ENCODE data around the gene IFT57.

DNA sequence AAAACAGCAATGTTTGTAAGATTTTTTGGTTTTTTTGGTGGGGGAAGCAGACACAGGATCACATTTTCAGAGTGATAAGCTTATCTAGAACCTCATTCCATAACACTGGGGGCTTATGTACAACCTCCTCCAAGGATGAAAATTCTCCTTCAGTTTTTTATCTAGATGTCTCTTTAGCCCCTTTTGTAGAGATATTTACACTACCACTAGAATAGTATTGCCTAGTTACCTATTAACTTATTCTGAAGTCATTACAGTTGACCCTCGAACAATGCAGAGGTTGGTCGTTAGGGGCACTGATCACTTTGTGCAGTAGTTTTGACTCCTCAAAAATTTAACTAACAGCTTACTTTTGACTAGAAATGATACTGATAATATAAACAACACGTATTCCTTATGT lies 32.8 kb downstream of the IFT57 start:
- no peak for TF ChIP-seq POLR2AphosphoS5 (IDR thresholded peaks at IDR 0.05; ENCODE audit: low read depth)
- TF ChIP-seq EZH2 (IDR thresholded peaks at IDR 0.05; ENCODE audit: low read depth, unreplicated experiment) = no peak
- TF ChIP-seq, protein P1, sequence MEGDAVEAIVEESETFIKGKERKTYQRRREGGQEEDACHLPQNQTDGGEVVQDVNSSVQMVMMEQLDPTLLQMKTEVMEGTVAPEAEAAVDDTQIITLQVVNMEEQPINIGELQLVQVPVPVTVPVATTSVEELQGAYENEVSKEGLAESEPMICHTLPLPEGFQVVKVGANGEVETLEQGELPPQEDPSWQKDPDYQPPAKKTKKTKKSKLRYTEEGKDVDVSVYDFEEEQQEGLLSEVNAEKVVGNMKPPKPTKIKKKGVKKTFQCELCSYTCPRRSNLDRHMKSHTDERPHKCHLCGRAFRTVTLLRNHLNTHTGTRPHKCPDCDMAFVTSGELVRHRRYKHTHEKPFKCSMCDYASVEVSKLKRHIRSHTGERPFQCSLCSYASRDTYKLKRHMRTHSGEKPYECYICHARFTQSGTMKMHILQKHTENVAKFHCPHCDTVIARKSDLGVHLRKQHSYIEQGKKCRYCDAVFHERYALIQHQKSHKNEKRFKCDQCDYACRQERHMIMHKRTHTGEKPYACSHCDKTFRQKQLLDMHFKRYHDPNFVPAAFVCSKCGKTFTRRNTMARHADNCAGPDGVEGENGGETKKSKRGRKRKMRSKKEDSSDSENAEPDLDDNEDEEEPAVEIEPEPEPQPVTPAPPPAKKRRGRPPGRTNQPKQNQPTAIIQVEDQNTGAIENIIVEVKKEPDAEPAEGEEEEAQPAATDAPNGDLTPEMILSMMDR (conservative IDR thresholded peaks at IDR 0.05; ENCODE audit: low read depth in 2 of 2) = no peak
- TF ChIP-seq, protein P2, sequence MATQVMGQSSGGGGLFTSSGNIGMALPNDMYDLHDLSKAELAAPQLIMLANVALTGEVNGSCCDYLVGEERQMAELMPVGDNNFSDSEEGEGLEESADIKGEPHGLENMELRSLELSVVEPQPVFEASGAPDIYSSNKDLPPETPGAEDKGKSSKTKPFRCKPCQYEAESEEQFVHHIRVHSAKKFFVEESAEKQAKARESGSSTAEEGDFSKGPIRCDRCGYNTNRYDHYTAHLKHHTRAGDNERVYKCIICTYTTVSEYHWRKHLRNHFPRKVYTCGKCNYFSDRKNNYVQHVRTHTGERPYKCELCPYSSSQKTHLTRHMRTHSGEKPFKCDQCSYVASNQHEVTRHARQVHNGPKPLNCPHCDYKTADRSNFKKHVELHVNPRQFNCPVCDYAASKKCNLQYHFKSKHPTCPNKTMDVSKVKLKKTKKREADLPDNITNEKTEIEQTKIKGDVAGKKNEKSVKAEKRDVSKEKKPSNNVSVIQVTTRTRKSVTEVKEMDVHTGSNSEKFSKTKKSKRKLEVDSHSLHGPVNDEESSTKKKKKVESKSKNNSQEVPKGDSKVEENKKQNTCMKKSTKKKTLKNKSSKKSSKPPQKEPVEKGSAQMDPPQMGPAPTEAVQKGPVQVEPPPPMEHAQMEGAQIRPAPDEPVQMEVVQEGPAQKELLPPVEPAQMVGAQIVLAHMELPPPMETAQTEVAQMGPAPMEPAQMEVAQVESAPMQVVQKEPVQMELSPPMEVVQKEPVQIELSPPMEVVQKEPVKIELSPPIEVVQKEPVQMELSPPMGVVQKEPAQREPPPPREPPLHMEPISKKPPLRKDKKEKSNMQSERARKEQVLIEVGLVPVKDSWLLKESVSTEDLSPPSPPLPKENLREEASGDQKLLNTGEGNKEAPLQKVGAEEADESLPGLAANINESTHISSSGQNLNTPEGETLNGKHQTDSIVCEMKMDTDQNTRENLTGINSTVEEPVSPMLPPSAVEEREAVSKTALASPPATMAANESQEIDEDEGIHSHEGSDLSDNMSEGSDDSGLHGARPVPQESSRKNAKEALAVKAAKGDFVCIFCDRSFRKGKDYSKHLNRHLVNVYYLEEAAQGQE (IDR thresholded peaks at IDR 0.05; ENCODE audit: unreplicated experiment) = no peak
- TF ChIP-seq JUNB (IDR thresholded peaks at IDR 0.05; ENCODE audit: unreplicated experiment) = no peak
- no peak for TF ChIP-seq EZH2phosphoT487 (IDR thresholded peaks at IDR 0.05; ENCODE audit: unreplicated experiment)
- TF ChIP-seq STAT1 (IDR thresholded peaks at IDR 0.05; ENCODE audit: unreplicated experiment) = no peak
- TF ChIP-seq, protein P3, sequence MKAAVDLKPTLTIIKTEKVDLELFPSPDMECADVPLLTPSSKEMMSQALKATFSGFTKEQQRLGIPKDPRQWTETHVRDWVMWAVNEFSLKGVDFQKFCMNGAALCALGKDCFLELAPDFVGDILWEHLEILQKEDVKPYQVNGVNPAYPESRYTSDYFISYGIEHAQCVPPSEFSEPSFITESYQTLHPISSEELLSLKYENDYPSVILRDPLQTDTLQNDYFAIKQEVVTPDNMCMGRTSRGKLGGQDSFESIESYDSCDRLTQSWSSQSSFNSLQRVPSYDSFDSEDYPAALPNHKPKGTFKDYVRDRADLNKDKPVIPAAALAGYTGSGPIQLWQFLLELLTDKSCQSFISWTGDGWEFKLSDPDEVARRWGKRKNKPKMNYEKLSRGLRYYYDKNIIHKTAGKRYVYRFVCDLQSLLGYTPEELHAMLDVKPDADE (IDR thresholded peaks at IDR 0.05) = no peak
- no peak for TF ChIP-seq NANOG (IDR thresholded peaks at IDR 0.05; ENCODE audit: borderline replicate concordance)
- no peak for TF ChIP-seq CREB1 (CRISPR knock-in tag; IDR thresholded peaks at IDR 0.05; ENCODE audit: low read depth)
- TF ChIP-seq, protein P4, sequence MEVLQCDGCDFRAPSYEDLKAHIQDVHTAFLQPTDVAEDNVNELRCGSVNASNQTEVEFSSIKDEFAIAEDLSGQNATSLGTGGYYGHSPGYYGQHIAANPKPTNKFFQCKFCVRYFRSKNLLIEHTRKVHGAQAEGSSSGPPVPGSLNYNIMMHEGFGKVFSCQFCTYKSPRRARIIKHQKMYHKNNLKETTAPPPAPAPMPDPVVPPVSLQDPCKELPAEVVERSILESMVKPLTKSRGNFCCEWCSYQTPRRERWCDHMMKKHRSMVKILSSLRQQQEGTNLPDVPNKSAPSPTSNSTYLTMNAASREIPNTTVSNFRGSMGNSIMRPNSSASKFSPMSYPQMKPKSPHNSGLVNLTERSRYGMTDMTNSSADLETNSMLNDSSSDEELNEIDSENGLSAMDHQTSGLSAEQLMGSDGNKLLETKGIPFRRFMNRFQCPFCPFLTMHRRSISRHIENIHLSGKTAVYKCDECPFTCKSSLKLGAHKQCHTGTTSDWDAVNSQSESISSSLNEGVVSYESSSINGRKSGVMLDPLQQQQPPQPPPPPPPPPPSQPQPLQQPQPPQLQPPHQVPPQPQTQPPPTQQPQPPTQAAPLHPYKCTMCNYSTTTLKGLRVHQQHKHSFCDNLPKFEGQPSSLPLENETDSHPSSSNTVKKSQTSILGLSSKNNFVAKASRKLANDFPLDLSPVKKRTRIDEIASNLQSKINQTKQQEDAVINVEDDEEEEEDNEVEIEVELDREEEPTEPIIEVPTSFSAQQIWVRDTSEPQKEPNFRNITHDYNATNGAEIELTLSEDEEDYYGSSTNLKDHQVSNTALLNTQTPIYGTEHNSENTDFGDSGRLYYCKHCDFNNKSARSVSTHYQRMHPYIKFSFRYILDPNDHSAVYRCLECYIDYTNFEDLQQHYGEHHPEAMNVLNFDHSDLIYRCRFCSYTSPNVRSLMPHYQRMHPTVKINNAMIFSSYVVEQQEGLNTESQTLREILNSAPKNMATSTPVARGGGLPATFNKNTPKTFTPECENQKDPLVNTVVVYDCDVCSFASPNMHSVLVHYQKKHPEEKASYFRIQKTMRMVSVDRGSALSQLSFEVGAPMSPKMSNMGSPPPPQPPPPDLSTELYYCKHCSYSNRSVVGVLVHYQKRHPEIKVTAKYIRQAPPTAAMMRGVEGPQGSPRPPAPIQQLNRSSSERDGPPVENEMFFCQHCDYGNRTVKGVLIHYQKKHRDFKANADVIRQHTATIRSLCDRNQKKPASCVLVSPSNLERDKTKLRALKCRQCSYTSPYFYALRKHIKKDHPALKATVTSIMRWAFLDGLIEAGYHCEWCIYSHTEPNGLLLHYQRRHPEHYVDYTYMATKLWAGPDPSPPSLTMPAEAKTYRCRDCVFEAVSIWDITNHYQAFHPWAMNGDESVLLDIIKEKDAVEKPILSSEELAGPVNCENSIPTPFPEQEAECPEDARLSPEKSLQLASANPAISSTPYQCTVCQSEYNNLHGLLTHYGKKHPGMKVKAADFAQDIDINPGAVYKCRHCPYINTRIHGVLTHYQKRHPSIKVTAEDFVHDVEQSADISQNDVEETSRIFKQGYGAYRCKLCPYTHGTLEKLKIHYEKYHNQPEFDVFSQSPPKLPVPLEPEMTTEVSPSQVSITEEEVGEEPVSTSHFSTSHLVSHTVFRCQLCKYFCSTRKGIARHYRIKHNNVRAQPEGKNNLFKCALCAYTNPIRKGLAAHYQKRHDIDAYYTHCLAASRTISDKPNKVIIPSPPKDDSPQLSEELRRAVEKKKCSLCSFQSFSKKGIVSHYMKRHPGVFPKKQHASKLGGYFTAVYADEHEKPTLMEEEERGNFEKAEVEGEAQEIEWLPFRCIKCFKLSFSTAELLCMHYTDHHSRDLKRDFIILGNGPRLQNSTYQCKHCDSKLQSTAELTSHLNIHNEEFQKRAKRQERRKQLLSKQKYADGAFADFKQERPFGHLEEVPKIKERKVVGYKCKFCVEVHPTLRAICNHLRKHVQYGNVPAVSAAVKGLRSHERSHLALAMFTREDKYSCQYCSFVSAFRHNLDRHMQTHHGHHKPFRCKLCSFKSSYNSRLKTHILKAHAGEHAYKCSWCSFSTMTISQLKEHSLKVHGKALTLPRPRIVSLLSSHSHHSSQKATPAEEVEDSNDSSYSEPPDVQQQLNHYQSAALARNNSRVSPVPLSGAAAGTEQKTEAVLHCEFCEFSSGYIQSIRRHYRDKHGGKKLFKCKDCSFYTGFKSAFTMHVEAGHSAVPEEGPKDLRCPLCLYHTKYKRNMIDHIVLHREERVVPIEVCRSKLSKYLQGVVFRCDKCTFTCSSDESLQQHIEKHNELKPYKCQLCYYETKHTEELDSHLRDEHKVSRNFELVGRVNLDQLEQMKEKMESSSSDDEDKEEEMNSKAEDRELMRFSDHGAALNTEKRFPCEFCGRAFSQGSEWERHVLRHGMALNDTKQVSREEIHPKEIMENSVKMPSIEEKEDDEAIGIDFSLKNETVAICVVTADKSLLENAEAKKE (CRISPR knock-in tag; IDR thresholded peaks at IDR 0.05) = no peak

All from GM23338 (cell line).